SU-DHL-6 (cell line): ENCODE data around the gene MAP2K6.

Experiments used
- EZH2phosphoT487 ChIP-seq: fragments of 200-600 bp; sonication (generic), shearing (Covaris generic); conservative IDR thresholded peaks from 2 replicates; pipeline ENCODE4 v1.6.1; 2018; ENCODE audit warnings: mild to moderate bottlenecking, antibody characterized with exemption, low read length, moderate library complexity, mixed read lengths
- TF ChIP-seq, protein P1 (sequence below): fragments of 200-600 bp; sonication (generic); IDR thresholded peaks from one replicate; pipeline ENCODE4 v1.5.1; 2017; ENCODE audit warnings: antibody characterized with exemption, mild to moderate bottlenecking, low read length, moderate library complexity; ENCODE audit not compliant: insufficient read depth, poor library complexity, severe bottlenecking

GRCh38 chr17:69497161-69497560, 82.7 kb downstream of the MAP2K6 start:
- TF ChIP-seq, protein P1, sequence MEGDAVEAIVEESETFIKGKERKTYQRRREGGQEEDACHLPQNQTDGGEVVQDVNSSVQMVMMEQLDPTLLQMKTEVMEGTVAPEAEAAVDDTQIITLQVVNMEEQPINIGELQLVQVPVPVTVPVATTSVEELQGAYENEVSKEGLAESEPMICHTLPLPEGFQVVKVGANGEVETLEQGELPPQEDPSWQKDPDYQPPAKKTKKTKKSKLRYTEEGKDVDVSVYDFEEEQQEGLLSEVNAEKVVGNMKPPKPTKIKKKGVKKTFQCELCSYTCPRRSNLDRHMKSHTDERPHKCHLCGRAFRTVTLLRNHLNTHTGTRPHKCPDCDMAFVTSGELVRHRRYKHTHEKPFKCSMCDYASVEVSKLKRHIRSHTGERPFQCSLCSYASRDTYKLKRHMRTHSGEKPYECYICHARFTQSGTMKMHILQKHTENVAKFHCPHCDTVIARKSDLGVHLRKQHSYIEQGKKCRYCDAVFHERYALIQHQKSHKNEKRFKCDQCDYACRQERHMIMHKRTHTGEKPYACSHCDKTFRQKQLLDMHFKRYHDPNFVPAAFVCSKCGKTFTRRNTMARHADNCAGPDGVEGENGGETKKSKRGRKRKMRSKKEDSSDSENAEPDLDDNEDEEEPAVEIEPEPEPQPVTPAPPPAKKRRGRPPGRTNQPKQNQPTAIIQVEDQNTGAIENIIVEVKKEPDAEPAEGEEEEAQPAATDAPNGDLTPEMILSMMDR = no peak
- no peak for TF ChIP-seq EZH2phosphoT487
